Fibroblast of skin of right biceps (primary cell): ENCODE results near the gene MSRB3.
"Not testable (repeated sequence)": the region's sequence is repeated elsewhere in the genome, so short reads cannot be mapped to it uniquely, and the experiment has no call there.

Experiments
- DNase-seq: peaks from one replicate; pipeline ENCODE4 v3.0.0-alpha.2; 2013

MSRB3 gene

GRCh38 chr12:65292241-65292640 is 13.8 kb downstream of the MSRB3 start:
- no peak for DNase-seq

- DNase-seq, result no peak
Observed at GRCh38 chr12:65293735-65294134, 15.3 kb downstream of the MSRB3 start.

GRCh38 chr12:65294641-65295262 is 16.3 kb downstream of the MSRB3 start:
- DNase-seq, result no peak

DNA sequence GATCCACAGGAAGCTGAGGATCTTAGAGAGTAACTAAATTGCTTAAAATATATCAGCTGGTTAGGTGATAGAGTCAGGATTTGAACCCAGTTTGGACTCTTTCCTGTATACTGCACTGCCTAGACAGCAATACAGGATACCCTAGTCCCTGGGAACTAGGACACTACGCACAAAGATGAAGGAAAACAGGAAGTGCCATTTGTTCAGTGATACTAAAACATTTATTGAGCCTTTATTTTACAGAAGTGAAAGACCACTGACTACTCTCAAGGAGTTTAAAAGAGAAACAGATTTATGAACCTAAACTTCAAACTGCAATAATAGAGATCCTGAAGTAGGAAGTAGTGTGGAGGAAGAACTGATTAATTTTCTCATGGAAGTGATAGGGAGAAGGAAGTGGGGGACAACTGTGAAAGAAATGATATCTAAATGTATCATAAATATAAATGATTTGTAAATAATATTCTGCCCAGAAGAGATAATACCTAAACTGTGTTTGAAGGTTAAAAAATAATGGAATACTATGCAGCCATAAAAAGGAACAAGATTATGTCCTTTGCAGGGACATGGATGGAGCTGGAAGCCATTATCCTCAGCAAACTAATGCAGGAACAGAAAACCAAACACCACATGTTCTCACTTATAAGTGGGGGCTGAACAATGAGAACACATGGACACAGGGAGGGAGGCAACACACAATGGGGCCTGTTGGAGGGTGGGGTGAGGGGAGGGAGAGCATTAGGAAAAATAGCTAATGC is 18.2 kb downstream of the MSRB3 start:
- no peak for DNase-seq

DNA sequence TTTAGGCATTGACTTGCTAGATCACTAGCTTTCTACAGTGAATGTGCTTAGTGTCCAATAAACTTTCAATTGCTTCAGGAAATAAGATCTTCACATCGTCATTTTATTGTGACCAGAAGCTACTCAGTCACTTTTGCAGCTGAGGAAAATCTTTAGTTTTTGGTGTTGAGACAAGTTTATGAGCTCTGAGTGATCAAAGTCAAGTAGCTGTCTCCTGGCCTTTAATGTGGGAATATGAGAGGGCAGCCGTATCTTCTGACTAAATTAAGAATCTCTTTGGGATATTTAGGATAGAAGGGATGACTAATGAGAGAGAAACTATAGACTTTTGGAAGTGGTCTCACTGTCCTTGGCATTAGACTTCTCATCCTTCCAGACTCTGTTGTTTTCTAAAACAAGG is 21.6 kb downstream of the MSRB3 start:
- no peak for DNase-seq

GRCh38 chr12:65300679-65301349 is 22.3 kb downstream of the MSRB3 start:
- peak; percentile 40 for DNase-seq

DNA sequence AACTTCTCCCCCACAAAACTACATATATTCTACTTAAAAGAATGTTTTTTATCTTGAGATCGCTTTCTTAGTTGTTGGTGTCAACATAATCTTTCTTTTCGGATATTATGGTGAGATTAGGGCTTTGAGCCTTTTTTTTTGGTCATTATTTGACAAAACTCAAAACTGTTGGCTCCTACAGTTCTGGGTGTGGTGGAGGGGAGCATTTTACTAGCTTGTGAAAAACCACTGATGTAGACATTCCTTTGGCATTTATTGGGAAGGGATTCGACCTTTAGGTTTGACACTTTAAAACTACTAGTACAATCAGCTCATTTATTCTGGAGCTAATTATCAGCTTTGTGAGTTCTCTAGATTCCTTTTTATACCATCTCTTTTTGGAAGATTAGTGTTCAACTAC is 24.4 kb downstream of the MSRB3 start:
- no peak for DNase-seq

- DNase-seq, result no peak
Observed at GRCh38 chr12:65305346-65305950, 27.0 kb downstream of the MSRB3 start.

DNA sequence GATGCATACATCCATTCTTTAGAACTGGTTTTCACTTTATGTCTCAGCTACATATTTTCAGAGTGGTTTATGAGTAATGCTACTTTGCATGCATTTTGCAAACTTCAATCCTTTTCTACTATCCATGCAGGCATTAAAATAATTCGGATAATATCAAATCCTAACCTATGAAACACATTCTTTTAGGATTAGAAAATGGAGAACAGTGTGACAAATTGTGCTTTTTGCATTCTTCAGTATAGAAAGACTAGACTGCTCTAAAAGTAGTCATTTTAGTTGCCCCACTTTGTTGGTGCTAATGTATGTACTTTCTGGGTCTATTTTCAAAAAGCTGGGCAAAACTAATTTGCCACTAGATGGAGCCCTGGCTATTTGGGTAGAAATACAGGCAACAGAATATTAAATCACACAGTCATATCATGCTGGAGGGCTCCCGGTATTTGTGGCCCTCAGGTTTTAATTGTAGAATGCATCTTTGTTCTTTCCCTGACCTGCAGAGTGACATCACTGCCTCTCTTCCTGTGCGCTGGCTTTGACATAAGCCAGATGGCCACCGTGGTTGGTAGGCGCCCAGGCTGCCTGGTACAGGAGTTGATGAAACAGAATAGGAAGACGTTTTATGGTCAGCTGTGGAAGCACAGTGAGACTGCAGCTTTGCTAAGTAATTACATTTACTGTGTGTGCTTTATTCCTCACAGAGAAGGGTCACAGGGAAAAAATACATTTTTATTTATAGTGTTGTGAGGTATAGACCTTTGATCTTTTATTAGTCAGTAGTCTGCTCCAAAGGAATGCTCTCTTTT is 28.1 kb downstream of the MSRB3 start:
- DNase-seq, result peak; percentile 76

DNA sequence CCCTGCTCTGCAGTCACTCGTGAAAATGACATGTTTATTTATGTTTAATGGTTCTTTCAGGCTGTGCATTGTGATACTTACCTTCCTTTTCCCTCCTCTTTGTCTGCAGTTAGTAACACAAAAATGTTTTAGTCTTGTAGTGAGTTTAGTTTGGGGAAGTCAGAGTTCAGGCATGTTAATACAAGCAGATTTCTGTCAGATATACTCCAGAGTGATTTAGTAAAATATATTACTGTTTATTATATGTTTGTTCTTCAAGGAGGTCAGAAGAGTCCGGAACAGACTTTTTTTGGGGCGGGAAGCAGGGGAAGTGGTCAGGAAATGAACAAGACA is 28.7 kb downstream of the MSRB3 start:
- DNase-seq, result no peak

- peak; percentile 34 for DNase-seq
Observed at GRCh38 chr12:65308006-65308405, 29.5 kb downstream of the MSRB3 start.

- peak; percentile 69 for DNase-seq
Observed at GRCh38 chr12:65308601-65309071, 30.2 kb downstream of the MSRB3 start.

DNA sequence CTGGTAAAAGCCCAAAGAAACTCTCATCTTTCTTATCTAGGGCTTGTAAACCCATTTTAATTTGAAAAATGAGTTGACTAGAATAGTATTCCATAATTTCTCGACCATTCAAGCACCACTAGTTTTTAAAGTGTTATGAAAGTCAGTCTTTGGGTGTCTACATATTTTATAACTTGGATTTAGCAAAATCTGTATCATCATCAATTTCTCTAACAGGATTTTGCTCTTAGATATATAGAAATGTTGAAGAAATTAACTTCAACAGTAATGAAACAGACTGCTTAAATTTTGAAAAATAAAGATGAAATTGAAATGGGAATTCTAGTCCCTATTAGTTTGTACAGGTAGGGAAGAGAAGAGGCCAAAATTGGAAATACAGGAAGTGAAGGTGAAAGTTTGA is 32.8 kb downstream of the MSRB3 start:
- DNase-seq, result no peak

DNA sequence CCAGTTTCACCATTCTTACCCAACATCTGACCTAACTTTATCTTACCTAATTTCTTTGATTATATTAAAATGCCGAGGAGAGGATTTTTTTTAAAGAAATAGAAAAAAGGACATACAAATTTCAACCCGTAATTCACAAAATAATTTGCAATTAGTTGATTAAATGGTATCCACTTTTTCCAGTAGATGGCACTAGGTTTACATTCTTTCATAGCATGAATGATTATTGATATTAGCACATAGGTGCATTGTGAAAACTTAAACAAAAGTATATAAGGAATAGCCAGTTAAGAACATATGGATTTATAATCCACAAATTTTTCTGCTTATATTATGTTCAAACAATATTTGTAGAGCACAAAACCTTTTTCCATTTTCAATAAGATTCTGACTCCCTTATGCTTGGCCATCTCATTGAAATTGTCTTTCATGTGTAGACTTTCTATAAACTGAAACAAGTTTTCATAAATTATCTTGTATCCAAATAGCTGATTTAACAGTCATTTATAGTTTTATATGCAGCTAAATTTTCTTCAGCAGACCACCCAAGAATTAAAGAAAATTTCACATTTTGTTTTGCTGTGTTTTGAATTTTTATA is 35.3 kb downstream of the MSRB3 start:
- DNase-seq, result peak; percentile 45

DNA sequence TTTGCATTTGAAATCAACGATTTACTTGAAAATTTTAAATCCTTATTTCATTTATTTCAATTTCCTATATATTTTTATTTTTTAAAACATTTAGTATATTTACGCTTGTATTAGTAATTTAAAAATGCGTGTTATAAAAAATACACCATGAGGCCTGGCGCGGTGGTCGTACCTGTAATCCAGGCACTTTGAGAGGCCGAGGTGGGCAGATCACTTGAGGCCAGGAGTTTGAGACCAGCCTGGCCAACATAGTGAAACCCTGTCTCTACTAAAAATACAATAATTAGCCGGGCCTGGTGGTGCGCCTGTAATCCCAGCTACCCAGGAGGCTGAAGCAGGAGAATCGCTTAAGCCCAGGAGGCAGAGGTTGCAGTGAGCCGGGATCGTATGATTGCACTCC is 36.8 kb downstream of the MSRB3 start:
- not testable (repeated sequence) for DNase-seq

DNA sequence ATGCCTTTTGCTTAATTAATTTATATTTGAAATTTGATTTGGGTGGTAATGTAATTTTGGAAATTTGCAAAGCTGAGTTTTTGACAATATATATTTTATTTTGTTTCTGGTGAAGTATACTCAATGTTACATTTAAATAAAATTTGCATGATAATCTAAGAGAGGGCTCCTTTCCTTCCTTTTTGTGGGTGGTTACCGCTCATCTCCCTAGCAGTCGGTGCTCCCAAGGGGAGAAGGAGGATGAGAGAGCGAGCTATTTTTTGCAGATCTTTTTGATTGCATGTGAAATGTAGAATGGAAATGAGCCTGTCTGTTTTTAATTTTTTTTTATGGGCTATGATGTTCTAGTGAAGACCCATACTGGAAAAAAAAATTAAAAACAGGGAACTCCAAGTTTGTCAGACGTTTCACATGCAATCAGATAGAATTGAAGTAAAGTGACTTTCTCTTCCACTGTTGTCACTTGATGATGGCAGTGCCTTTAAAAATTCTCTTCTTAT is 39.8 kb downstream of the MSRB3 start:
- no peak for DNase-seq

GRCh38 chr12:65319688-65320200 is 41.3 kb downstream of the MSRB3 start:
- DNase-seq, result peak; percentile 36

GRCh38 chr12:65323070-65323469 is 44.6 kb downstream of the MSRB3 start:
- DNase-seq, result no peak

DNA sequence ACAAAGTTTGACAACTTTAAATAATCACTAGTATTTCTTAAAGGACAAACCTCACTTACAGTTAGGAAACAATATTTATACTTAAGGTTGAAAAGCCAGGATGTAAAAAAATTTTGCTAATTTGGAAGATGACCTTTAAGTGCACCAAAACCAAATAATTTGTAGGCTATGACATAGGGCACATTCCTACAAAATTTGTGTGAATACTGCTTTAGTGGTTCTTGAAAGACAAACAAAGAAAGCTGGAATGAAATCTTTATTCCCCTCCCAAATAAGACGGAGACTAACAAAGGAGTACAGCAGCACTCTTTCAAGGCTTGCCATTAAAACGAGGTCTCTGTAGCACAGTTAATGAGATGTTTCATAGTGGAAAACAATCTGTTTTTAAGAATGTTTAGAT is 45.6 kb downstream of the MSRB3 start:
- peak; percentile 27 for DNase-seq

- DNase-seq, result no peak
Observed at GRCh38 chr12:65324551-65324950, 46.1 kb downstream of the MSRB3 start.

DNA sequence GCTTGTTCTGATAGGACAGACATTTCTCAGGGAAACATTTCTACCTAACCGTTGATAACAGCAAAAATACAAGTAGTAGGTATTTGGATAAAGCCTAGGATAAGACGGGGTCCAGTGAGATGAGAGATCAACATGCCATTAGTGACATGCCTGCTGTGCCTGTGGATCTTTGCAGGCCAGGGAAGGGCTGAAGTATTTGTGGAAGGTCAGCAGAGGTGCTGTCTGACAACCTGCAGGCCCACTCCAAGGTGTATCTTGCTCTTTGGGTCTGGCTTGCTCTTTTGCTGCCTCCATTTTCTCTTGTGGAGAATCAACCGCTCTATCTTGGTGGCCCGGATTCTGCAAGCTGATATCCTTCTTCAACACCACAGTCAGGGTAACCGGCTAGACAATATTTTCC is 46.7 kb downstream of the MSRB3 start:
- no peak for DNase-seq

- no peak for DNase-seq
Observed at GRCh38 chr12:65326616-65327015, 48.1 kb downstream of the MSRB3 start.
